Lung (tissue), 12 donors: ENCODE measurements around the gene PPM1H. TPM values are rescaled to one million over a fixed set of nuclear protein-coding genes. Genes with fewer than 3 reads are reported as not detected.

Experiments
- ATAC-seq: fragments of 200-7000 bp; cut with Tn5 transposase; one replicate; pipeline ENCODE4 v1.9.1; 2020; ENCODE audit warnings: moderate number of reproducible peaks; ENCODE audit not compliant: insufficient read depth, low FRiP score
- DNase-seq, 3 donors: peaks; one replicate each; pipeline ENCODE4 v3.0.0-alpha.2; 2013 to 2017
- H3K27ac ChIP-seq, 2 donors: one replicate each; pipeline ENCODE4 v1.5.1; 2013; ENCODE audit warnings: mild to moderate bottlenecking in 2 of 2, moderate library complexity in 2 of 2, control low read depth in 1 of 2, inconsistent platforms in 1 of 2, low read depth in 1 of 2, low read length in 1 of 2
- H3K27me3 ChIP-seq, 3 donors: one replicate each; pipeline ENCODE4 v1.5.1; 2013; ENCODE audit warnings: low read length in 2 of 3; ENCODE audit not compliant: control insufficient read depth in 3 of 3, insufficient read depth in 3 of 3
- H3K36me3 ChIP-seq, 4 donors: one replicate each; pipeline ENCODE4 v1.5.1; 2013; ENCODE audit warnings: low read length in 4 of 4, mild to moderate bottlenecking in 1 of 4, moderate library complexity in 1 of 4; ENCODE audit not compliant: control insufficient read depth in 4 of 4, insufficient read depth in 4 of 4
- H3K4me1 ChIP-seq, 5 donors: one replicate each; pipeline ENCODE4 v1.5.1; 2013; ENCODE audit warnings: low read length in 5 of 5, mild to moderate bottlenecking in 2 of 5, moderate library complexity in 1 of 5; ENCODE audit not compliant: control insufficient read depth in 5 of 5, insufficient read depth in 5 of 5
- H3K4me3 ChIP-seq: one replicate; pipeline ENCODE4 v1.5.1; 2013; ENCODE audit warnings: mild to moderate bottlenecking, control low read depth, moderate library complexity
- H3K9ac ChIP-seq, 2 donors: one replicate each; pipeline ENCODE4 v1.5.1; 2013; ENCODE audit warnings: low read length in 2 of 2, control low read depth in 1 of 2; ENCODE audit not compliant: insufficient read depth in 1 of 2
- H3K9me3 ChIP-seq, 4 donors: one replicate each; pipeline ENCODE4 v1.5.1; 2013; ENCODE audit warnings: low read length in 3 of 4, mild to moderate bottlenecking in 1 of 4, moderate library complexity in 1 of 4; ENCODE audit not compliant: control insufficient read depth in 4 of 4, insufficient read depth in 3 of 4
- CTCF ChIP-seq: IDR thresholded peaks from 2 replicates; pipeline ENCODE4 v1.5.1; 2012; ENCODE audit warnings: mild to moderate bottlenecking; ENCODE audit errors: control extremely low read depth, extremely low read depth
- WGBS, 2 donors: extraction: QIAGEN DNeasy Blood & Tissue Kit; methylation state at CpG; one replicate each; pipeline ENCODE4 v1.1.7; 2013; 5-methylcytosine and 5-hydroxymethylcytosine counted together
- polyA plus RNA-seq, 2 donors: library from polyadenylated mRNA; stranded (reverse); fragments of 200-250 nt; gene quantifications; one replicate each; pipeline ENCODE4 v1.2.1, GENCODE V29; 2013
- total RNA-seq, 2 donors: library from RNA; depleted of rRNA in 1 of 2; stranded (reverse); fragments of >200 nt in 1 of 2; gene quantifications; one replicate each; pipeline ENCODE4 v1.2.1, GENCODE V29; 2014 to 2021
- donor health status: control.
- donor health status: control.
- donor health status: Bipolar disorder and iron deficiency.
- donor health status: healthy.
- donor health status: DM: yes; HTN: yes; CAD: no.

Gene PPM1H
- total and polyA plus RNA-seq, 4 donors, result 2.0 to 11.2 (median 5.7) TPM

- no peak overlapping the region for H3K9ac ChIP-seq
- 91 to 92% methylated on average over 13 of the region's 13 CpGs for WGBS, 2 donors
Observed at GRCh38 chr12:62876938-62877548, 57.9 kb downstream of the PPM1H start.

GRCh38 chr12:62873826-62874448 is 61.0 kb downstream of the PPM1H start:
- peaks cover 0 to 4% (median 0%) of the 10 kb centered on the region in 5 donors for H3K4me1 ChIP-seq
- TF ChIP-seq CTCF, result no peak
- 91 to 94% methylated on average over 4 of the region's 4 CpGs for whole genome bisulfite sequencing, 2 donors
- DNase-seq (no peak), ATAC-seq (no peak)
- H3K4me3 ChIP-seq, result no peak overlapping the region
- H3K9ac ChIP-seq, result no peak overlapping the region
- H3K36me3 ChIP-seq, result no peaks in the 10 kb centered on the region
- no peak overlapping the region for H3K27ac ChIP-seq
- no peaks in the 10 kb centered on the region for H3K9me3 ChIP-seq
- H3K27me3 ChIP-seq, result no peaks in the 10 kb centered on the region

More at GRCh38 chr12:62876938-62877548, 57.9 kb downstream of the PPM1H start:
- DNase-seq (peak in 1 of 3 donors; percentile 17), ATAC-seq (no peak)
- Histone ChIP-seq H3K27ac (no peak overlapping the region), H3K4me3 (no peak overlapping the region), H3K9me3 (no peaks in the 10 kb centered on the region), H3K4me1 (peaks cover 0 to 4% (median 0%) of the 10 kb centered on the region in 5 donors), H3K27me3 (no peaks in the 10 kb centered on the region), H3K36me3 (no peaks in the 10 kb centered on the region)
- no peak for TF ChIP-seq CTCF

- no peak for TF ChIP-seq CTCF
- ATAC-seq (no peak), DNase-seq (no peak)
- peaks cover 0 to 4% (median 0%) of the 10 kb centered on the region in 5 donors for H3K4me1 ChIP-seq
- H3K27ac ChIP-seq, result no peak overlapping the region
- no peak overlapping the region for H3K4me3 ChIP-seq
- no peak overlapping the region for H3K9ac ChIP-seq
- no peaks in the 10 kb centered on the region for H3K36me3 ChIP-seq
- no peaks in the 10 kb centered on the region for H3K9me3 ChIP-seq
- no peaks in the 10 kb centered on the region for H3K27me3 ChIP-seq
- 95 to 97% methylated on average over 6 of the region's 6 CpGs for WGBS, 2 donors
Observed at GRCh38 chr12:62873116-62873825, 61.7 kb downstream of the PPM1H start.
